Nephron progenitor cell (in vitro differentiated cells): ENCODE results near the gene CD38.

ENCODE experiments used
- DNase-seq: peaks from one replicate; pipeline ENCODE4 v3.0.0; 2021
- H3K27ac Mint-ChIP-seq: 2 replicates; pipeline ENCODE4 v1.8.0; 2021; ENCODE audit warnings: mild to moderate bottlenecking, moderate library complexity, mixed read lengths
- H3K27me3 Mint-ChIP-seq: 2 replicates; pipeline ENCODE4 v1.8.0; 2021; ENCODE audit warnings: mild to moderate bottlenecking, low read depth, mixed read lengths; ENCODE audit not compliant: poor library complexity
- H3K36me3 Mint-ChIP-seq: 2 replicates; pipeline ENCODE4 v1.8.0; 2021; ENCODE audit warnings: low read depth, mixed read lengths
- H3K4me1 Mint-ChIP-seq: 2 replicates; pipeline ENCODE4 v1.8.0; 2021; ENCODE audit warnings: mixed read lengths
- H3K4me3 Mint-ChIP-seq: 2 replicates; pipeline ENCODE4 v1.8.0; 2021; ENCODE audit warnings: mild to moderate bottlenecking, moderate library complexity, mixed read lengths
- H3K9me3 Mint-ChIP-seq: 2 replicates; pipeline ENCODE4 v1.8.0; 2021; ENCODE audit warnings: mild to moderate bottlenecking, moderate library complexity, mixed read lengths
- CTCF ChIP-seq: fragments of 200-600 bp; sonication (generic); IDR thresholded peaks from 2 replicates; pipeline ENCODE4 v1.5.0; 2021; ENCODE audit warnings: antibody characterized with exemption

Gene CD38

GRCh38 chr4:15875663-15876460 is 97.7 kb downstream of the CD38 start:
- Mint-ChIP-seq H3K9me3 (peaks cover 40% of the 10 kb centered on the region), H3K27me3 (peaks cover 16% of the 10 kb centered on the region), H3K36me3 (no peaks in the 10 kb centered on the region), H3K4me1 (no peaks in the 10 kb centered on the region), H3K4me3 (no peak overlapping the region), H3K27ac (no peak overlapping the region)
- TF ChIP-seq CTCF: no peak
- DNase-seq: no peak

GRCh38 chr4:15878011-15878410 is 99.9 kb downstream of the CD38 start:
- H3K4me1 Mint-ChIP-seq: peaks cover 5% of the 10 kb centered on the region
- peaks cover 18% of the 10 kb centered on the region for H3K27me3 Mint-ChIP-seq
- no peaks in the 10 kb centered on the region for H3K36me3 Mint-ChIP-seq
- no peak overlapping the region for H3K4me3 Mint-ChIP-seq
- no peak for TF ChIP-seq CTCF
- peaks cover 30% of the 10 kb centered on the region for H3K9me3 Mint-ChIP-seq
- no peak for DNase-seq
- no peak overlapping the region for H3K27ac Mint-ChIP-seq

- no peak for TF ChIP-seq CTCF
- H3K27ac Mint-ChIP-seq: no peak overlapping the region
- H3K9me3 Mint-ChIP-seq: peaks cover 9% of the 10 kb centered on the region
- H3K36me3 Mint-ChIP-seq: no peaks in the 10 kb centered on the region
- no peak overlapping the region for H3K4me3 Mint-ChIP-seq
- H3K27me3 Mint-ChIP-seq: peaks cover 17% of the 10 kb centered on the region
- DNase-seq: no peak
- H3K4me1 Mint-ChIP-seq: peaks cover 5% of the 10 kb centered on the region
Observed at GRCh38 chr4:15881820-15882219, 103.7 kb downstream of the CD38 start.

GRCh38 chr4:15882675-15883086 is 104.6 kb downstream of the CD38 start:
- Mint-ChIP-seq H3K4me1 (peaks cover 5% of the 10 kb centered on the region), H3K9me3 (peaks cover 6% of the 10 kb centered on the region), H3K4me3 (no peak overlapping the region), H3K27me3 (peaks cover 17% of the 10 kb centered on the region), H3K27ac (no peak overlapping the region), H3K36me3 (no peaks in the 10 kb centered on the region)
- DNase-seq: peak; percentile 41
- peak; percentile 82 for TF ChIP-seq CTCF

GRCh38 chr4:15883610-15884243 is 105.6 kb downstream of the CD38 start:
- H3K27ac Mint-ChIP-seq: no peak overlapping the region
- H3K4me3 Mint-ChIP-seq: no peak overlapping the region
- H3K4me1 Mint-ChIP-seq: peaks cover 5% of the 10 kb centered on the region
- no peaks in the 10 kb centered on the region for H3K36me3 Mint-ChIP-seq
- no peaks in the 10 kb centered on the region for H3K9me3 Mint-ChIP-seq
- no peak for TF ChIP-seq CTCF
- no peak for DNase-seq
- peaks cover 16% of the 10 kb centered on the region for H3K27me3 Mint-ChIP-seq
